Measurements from ENCODE around the gene DBF4B. TPM values are rescaled to one million over a fixed set of nuclear protein-coding genes. Genes with fewer than 3 reads are reported as not detected.
A peak's percentile ranks its signal among the peaks of the same experiment; 100 is the strongest.

DBF4B gene
- total and polyA plus RNA-seq, 2 of the 13 experiments (the other 11 are each of a cell fraction or from before 2014, with no cell fraction given): 11.7 to 13.2 TPM

- TF ChIP-seq, protein P1, sequence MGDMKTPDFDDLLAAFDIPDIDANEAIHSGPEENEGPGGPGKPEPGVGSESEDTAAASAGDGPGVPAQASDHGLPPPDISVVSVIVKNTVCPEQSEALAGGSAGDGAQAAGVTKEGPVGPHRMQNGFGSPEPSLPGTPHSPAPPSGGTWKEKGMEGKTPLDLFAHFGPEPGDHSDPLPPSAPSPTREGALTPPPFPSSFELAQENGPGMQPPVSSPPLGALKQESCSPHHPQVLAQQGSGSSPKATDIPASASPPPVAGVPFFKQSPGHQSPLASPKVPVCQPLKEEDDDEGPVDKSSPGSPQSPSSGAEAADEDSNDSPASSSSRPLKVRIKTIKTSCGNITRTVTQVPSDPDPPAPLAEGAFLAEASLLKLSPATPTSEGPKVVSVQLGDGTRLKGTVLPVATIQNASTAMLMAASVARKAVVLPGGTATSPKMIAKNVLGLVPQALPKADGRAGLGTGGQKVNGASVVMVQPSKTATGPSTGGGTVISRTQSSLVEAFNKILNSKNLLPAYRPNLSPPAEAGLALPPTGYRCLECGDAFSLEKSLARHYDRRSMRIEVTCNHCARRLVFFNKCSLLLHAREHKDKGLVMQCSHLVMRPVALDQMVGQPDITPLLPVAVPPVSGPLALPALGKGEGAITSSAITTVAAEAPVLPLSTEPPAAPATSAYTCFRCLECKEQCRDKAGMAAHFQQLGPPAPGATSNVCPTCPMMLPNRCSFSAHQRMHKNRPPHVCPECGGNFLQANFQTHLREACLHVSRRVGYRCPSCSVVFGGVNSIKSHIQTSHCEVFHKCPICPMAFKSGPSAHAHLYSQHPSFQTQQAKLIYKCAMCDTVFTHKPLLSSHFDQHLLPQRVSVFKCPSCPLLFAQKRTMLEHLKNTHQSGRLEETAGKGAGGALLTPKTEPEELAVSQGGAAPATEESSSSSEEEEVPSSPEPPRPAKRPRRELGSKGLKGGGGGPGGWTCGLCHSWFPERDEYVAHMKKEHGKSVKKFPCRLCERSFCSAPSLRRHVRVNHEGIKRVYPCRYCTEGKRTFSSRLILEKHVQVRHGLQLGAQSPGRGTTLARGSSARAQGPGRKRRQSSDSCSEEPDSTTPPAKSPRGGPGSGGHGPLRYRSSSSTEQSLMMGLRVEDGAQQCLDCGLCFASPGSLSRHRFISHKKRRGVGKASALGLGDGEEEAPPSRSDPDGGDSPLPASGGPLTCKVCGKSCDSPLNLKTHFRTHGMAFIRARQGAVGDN (CRISPR knock-in tag; IDR thresholded peaks at IDR 0.05): peak; percentile 28; the same call in 1 of the 2 replicates
- TF ChIP-seq, protein P2, sequence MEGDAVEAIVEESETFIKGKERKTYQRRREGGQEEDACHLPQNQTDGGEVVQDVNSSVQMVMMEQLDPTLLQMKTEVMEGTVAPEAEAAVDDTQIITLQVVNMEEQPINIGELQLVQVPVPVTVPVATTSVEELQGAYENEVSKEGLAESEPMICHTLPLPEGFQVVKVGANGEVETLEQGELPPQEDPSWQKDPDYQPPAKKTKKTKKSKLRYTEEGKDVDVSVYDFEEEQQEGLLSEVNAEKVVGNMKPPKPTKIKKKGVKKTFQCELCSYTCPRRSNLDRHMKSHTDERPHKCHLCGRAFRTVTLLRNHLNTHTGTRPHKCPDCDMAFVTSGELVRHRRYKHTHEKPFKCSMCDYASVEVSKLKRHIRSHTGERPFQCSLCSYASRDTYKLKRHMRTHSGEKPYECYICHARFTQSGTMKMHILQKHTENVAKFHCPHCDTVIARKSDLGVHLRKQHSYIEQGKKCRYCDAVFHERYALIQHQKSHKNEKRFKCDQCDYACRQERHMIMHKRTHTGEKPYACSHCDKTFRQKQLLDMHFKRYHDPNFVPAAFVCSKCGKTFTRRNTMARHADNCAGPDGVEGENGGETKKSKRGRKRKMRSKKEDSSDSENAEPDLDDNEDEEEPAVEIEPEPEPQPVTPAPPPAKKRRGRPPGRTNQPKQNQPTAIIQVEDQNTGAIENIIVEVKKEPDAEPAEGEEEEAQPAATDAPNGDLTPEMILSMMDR (CRISPR knock-in tag; IDR thresholded peaks at IDR 0.05): peak; percentile 42; the same call in 1 of the 2 replicates
- TF ChIP-seq ZNF274 (CRISPR knock-in tag; IDR thresholded peaks at IDR 0.05) (0 out of 2 replicates have a peak, but pooled peaks have one; percentile 28), HNRNPLL (IDR thresholded peaks at IDR 0.05; ENCODE audit: low read depth, low read length, poor library complexity, severe bottlenecking) (peak; percentile 31), NFKB2 (CRISPR knock-in tag; IDR thresholded peaks at IDR 0.05; ENCODE audit: borderline replicate concordance) (peak; percentile 75; the same call in 1 of the 2 replicates), RXRA (CRISPR knock-in tag; IDR thresholded peaks at IDR 0.05) (peak; percentile 65; the same call in 1 of the 2 replicates), AGO1 (IDR thresholded peaks at IDR 0.05; ENCODE audit: low read depth, low read length, poor library complexity, severe bottlenecking) (peak; percentile 30), ZNF75D (CRISPR knock-in tag; IDR thresholded peaks at IDR 0.05; ENCODE audit: borderline replicate concordance) (no peak), POGK (CRISPR knock-in tag; conservative IDR thresholded peaks at IDR 0.05) (no peak), DR1 (CRISPR knock-in tag; IDR thresholded peaks at IDR 0.05) (0 out of 2 replicates have a peak, but pooled peaks have one; percentile 30), POGZ (CRISPR knock-in tag; IDR thresholded peaks at IDR 0.05) (no peak), FOXJ3 (CRISPR knock-in tag; IDR thresholded peaks at IDR 0.05; ENCODE audit: borderline replicate concordance) (0 out of 2 replicates have a peak, but pooled peaks have one; percentile 18), SATB2 (CRISPR knock-in tag; IDR thresholded peaks at IDR 0.05) (no peak), TBX2 (CRISPR knock-in tag; IDR thresholded peaks at IDR 0.05; ENCODE audit: borderline replicate concordance) (0 out of 2 replicates have a peak, but pooled peaks have one; percentile 17), ELF1 (CRISPR knock-in tag; IDR thresholded peaks at IDR 0.05) (no peak)
- TF ChIP-seq, protein P3, sequence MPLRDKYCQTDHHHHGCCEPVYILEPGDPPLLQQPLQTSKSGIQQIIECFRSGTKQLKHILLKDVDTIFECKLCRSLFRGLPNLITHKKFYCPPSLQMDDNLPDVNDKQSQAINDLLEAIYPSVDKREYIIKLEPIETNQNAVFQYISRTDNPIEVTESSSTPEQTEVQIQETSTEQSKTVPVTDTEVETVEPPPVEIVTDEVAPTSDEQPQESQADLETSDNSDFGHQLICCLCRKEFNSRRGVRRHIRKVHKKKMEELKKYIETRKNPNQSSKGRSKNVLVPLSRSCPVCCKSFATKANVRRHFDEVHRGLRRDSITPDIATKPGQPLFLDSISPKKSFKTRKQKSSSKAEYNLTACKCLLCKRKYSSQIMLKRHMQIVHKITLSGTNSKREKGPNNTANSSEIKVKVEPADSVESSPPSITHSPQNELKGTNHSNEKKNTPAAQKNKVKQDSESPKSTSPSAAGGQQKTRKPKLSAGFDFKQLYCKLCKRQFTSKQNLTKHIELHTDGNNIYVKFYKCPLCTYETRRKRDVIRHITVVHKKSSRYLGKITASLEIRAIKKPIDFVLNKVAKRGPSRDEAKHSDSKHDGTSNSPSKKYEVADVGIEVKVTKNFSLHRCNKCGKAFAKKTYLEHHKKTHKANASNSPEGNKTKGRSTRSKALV (CRISPR knock-in tag; IDR thresholded peaks at IDR 0.05): 0 out of 2 replicates have a peak, but pooled peaks have one; percentile 43
- TF ChIP-seq, protein P4, sequence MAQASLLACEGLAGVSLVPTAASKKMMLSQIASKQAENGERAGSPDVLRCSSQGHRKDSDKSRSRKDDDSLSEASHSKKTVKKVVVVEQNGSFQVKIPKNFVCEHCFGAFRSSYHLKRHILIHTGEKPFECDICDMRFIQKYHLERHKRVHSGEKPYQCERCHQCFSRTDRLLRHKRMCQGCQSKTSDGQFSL (CRISPR knock-in tag; IDR thresholded peaks at IDR 0.05): peak; percentile 71; the same call in 1 of the 2 replicates
Measured at GRCh38 chr17:44759086-44759915, 50.8 kb downstream of the DBF4B start (continued).

Measured in HepG2 (cell line).